Spleen (tissue), 7 donors: Measurements from ENCODE around the gene NBPF20.
"Not testable (repeated sequence)": the region's sequence is repeated elsewhere in the genome, so short reads cannot be mapped to it uniquely, and the experiment has no call there.

Experiments used
- CTCF ChIP-seq, 11 experiments: fragments of 200-600 bp in 7 of 11; fragments of 450-650 bp in 4 of 11; sonication (generic) in 4 of 11; IDR thresholded peaks in 8 of 11; conservative IDR thresholded peaks in 3 of 11; 1 replicate in 7 of 11; 2 replicates in 4 of 11; pipeline versions ENCODE4 v1.4.0 to v1.8.0; 2016 to 2021; ENCODE audit warnings: antibody characterized with exemption in 11 of 11, inconsistent platforms in 4 of 11, mild to moderate bottlenecking in 1 of 11
- POLR2A ChIP-seq, 3 donors: fragments of 450-650 bp; IDR thresholded peaks; one replicate each; pipeline ENCODE4 v1.5.1; 2017; ENCODE audit warnings: antibody characterized with exemption in 3 of 3, mild to moderate bottlenecking in 1 of 3
- POLR2AphosphoS5 ChIP-seq, 3 donors: sonication (generic); formaldehyde crosslinking; IDR thresholded peaks; one replicate each; pipeline ENCODE4 v1.5.1; 2017; ENCODE audit warnings: antibody characterized with exemption in 3 of 3
- donor health status: DM: no; HTN: no; CAD: no; lungs with moderate emphysema.
- donor health status: DM: no; HTN: no; CAD: no.
- donor health status: DM: no; HTN: no; CAD: no.

- not testable (repeated sequence) for TF ChIP-seq CTCF (IDR thresholded peaks at IDR 0.05 in 8 of 11, conservative IDR thresholded peaks at IDR 0.05 in 3 of 11); POLR2A (IDR thresholded peaks at IDR 0.05); POLR2AphosphoS5 (IDR thresholded peaks at IDR 0.05)
Measured at GRCh38 chr1:145464708-145465336, 39.4 kb upstream of the NBPF20 start.
